HepG2 (cell line): ENCODE results near the gene TRAF3. TPM values are rescaled to one million over a fixed set of nuclear protein-coding genes. Genes with fewer than 3 reads are reported as not detected.
A peak's percentile ranks its signal among the peaks of the same experiment; 100 is the strongest.

Experiments used
- AGO2 ChIP-seq: fragments of 200-400 bp; formaldehyde crosslinking; optimal IDR thresholded peaks from 2 replicates; pipeline ENCODE3; 2017; ENCODE audit warnings: mild to moderate bottlenecking, low read depth, low read length, moderate library complexity
- FOXO4 ChIP-seq: sonication (generic); formaldehyde crosslinking; conservative IDR thresholded peaks from 2 replicates; pipeline ENCODE4 v1.8.1; 2023; ENCODE audit warnings: missing genetic modification reagents
- HMGA1 ChIP-seq: sonication (generic); formaldehyde crosslinking; conservative IDR thresholded peaks from 2 replicates; pipeline ENCODE4 v1.4.0; 2020; ENCODE audit warnings: missing genetic modification reagents
- HOXA3 ChIP-seq: sonication (generic); formaldehyde crosslinking; IDR thresholded peaks from 2 replicates; pipeline ENCODE4 v1.5.0; 2020; ENCODE audit warnings: missing genetic modification reagents
- KMT2B ChIP-seq: IDR thresholded peaks from 2 replicates; pipeline ENCODE4 v1.6.1; 2016; ENCODE audit warnings: missing genetic modification reagents, missing compliant biosample characterization
- NFKBIZ ChIP-seq: IDR thresholded peaks from 2 replicates; pipeline ENCODE4 v1.6.1; 2018; ENCODE audit warnings: missing genetic modification reagents, missing compliant biosample characterization
- ONECUT2 ChIP-seq: sonication (generic); formaldehyde crosslinking; IDR thresholded peaks from 2 replicates; pipeline ENCODE4 v1.4.0; 2020; ENCODE audit warnings: missing genetic modification reagents
- PHF5A ChIP-seq: IDR thresholded peaks from one replicate; pipeline ENCODE4 v1.6.1; 2018; ENCODE audit warnings: low read depth, missing genetic modification reagents; ENCODE audit not compliant: unreplicated experiment
- RBM22 ChIP-seq: fragments of 200-400 bp; formaldehyde crosslinking; optimal IDR thresholded peaks from 2 replicates; pipeline ENCODE3; 2017; ENCODE audit warnings: mild to moderate bottlenecking, low read length, moderate library complexity
- SRF ChIP-seq: IDR thresholded peaks from 2 replicates; pipeline ENCODE4 v1.6.1; 2011; ENCODE audit warnings: mild to moderate bottlenecking, low read depth, low read length, moderate library complexity
- ZBTB20 ChIP-seq: sonication (generic); formaldehyde crosslinking; IDR thresholded peaks from 2 replicates; pipeline ENCODE4 v1.8.1; 2023; ENCODE audit warnings: missing genetic modification reagents, low read depth, mild to moderate bottlenecking, borderline replicate concordance
- ZBTB37 ChIP-seq: sonication (generic); formaldehyde crosslinking; IDR thresholded peaks from 2 replicates; pipeline ENCODE4 v1.4.0; 2020; ENCODE audit warnings: mild to moderate bottlenecking, missing genetic modification reagents
- ZNF121 ChIP-seq: sonication (generic); formaldehyde crosslinking; IDR thresholded peaks from 2 replicates; pipeline ENCODE4 v1.5.0; 2020; ENCODE audit warnings: mild to moderate bottlenecking, missing genetic modification reagents
- ZNF224 ChIP-seq: sonication (generic); formaldehyde crosslinking; IDR thresholded peaks from 2 replicates; pipeline ENCODE4 v1.5.0; 2020; ENCODE audit warnings: mild to moderate bottlenecking, missing genetic modification reagents
- ZNF33A ChIP-seq: sonication (generic); formaldehyde crosslinking; IDR thresholded peaks from 2 replicates; pipeline ENCODE4 v1.5.1; 2020; ENCODE audit warnings: missing genetic modification reagents, mild to moderate bottlenecking, moderate library complexity, borderline replicate concordance
- ZNF484 ChIP-seq: sonication (generic); formaldehyde crosslinking; IDR thresholded peaks from 2 replicates; pipeline ENCODE4 v1.5.1; 2020; ENCODE audit warnings: mild to moderate bottlenecking, low read depth, missing genetic modification reagents, borderline replicate concordance
- ZNF547 ChIP-seq: sonication (generic); formaldehyde crosslinking; IDR thresholded peaks from 2 replicates; pipeline ENCODE4 v1.5.1; 2020; ENCODE audit warnings: mild to moderate bottlenecking, missing genetic modification reagents
- ZNF615 ChIP-seq: sonication (generic); formaldehyde crosslinking; IDR thresholded peaks from 2 replicates; pipeline ENCODE4 v1.5.0; 2020; ENCODE audit warnings: mild to moderate bottlenecking, missing genetic modification reagents, borderline replicate concordance
- ZNF768 ChIP-seq: sonication (generic); formaldehyde crosslinking; IDR thresholded peaks from 2 replicates; pipeline ENCODE4 v1.4.0; 2020; ENCODE audit warnings: missing genetic modification reagents
- ZNF841 ChIP-seq: sonication (generic); formaldehyde crosslinking; IDR thresholded peaks from 2 replicates; pipeline ENCODE4 v1.8.1; 2023; ENCODE audit warnings: missing genetic modification reagents, borderline replicate concordance
- polyA plus RNA-seq, 8 experiments: library from polyadenylated mRNA; depleted of rRNA in 3 of 8; stranded (reverse) in 7 of 8; unstranded in 1 of 8; fragments of >200 nt; fragmentation: Illumina TruSeq in 4 of 8; extraction: Trizol in 4 of 8; gene quantifications; 2 replicates each; pipeline versions ENCODE4 v1.2.1 to v1.2.3, GENCODE V29; 2011 to 2016; ENCODE audit warnings: low read depth in 4 of 8, missing spikeins in 1 of 8, mixed read lengths in 1 of 8; ENCODE audit not compliant: insufficient read depth in 1 of 8
- total RNA-seq, 5 experiments: library from RNA; depleted of rRNA; stranded (reverse); fragments of >200 nt; fragmentation: Illumina TruSeq; extraction: Trizol; gene quantifications; 2 replicates each; pipeline ENCODE4 v1.2.3, GENCODE V29; 2016; ENCODE audit warnings: low read depth in 1 of 5
- TF ChIP-seq, protein P1 (sequence below): sonication (generic); formaldehyde crosslinking; IDR thresholded peaks from 2 replicates; pipeline ENCODE4 v1.4.0; 2020; ENCODE audit warnings: missing genetic modification reagents, borderline replicate concordance
- TF ChIP-seq, protein P2 (sequence below): sonication (generic); formaldehyde crosslinking; IDR thresholded peaks from 2 replicates; pipeline ENCODE4 v1.5.1; 2020; ENCODE audit warnings: mild to moderate bottlenecking, missing genetic modification reagents, borderline replicate concordance

Gene TRAF3
- total and polyA plus RNA-seq, 2 of the 13 experiments (the other 11 are each of a cell fraction or from before 2014, with no cell fraction given): 6.9 to 12.2 TPM

- TF ChIP-seq, protein P1, sequence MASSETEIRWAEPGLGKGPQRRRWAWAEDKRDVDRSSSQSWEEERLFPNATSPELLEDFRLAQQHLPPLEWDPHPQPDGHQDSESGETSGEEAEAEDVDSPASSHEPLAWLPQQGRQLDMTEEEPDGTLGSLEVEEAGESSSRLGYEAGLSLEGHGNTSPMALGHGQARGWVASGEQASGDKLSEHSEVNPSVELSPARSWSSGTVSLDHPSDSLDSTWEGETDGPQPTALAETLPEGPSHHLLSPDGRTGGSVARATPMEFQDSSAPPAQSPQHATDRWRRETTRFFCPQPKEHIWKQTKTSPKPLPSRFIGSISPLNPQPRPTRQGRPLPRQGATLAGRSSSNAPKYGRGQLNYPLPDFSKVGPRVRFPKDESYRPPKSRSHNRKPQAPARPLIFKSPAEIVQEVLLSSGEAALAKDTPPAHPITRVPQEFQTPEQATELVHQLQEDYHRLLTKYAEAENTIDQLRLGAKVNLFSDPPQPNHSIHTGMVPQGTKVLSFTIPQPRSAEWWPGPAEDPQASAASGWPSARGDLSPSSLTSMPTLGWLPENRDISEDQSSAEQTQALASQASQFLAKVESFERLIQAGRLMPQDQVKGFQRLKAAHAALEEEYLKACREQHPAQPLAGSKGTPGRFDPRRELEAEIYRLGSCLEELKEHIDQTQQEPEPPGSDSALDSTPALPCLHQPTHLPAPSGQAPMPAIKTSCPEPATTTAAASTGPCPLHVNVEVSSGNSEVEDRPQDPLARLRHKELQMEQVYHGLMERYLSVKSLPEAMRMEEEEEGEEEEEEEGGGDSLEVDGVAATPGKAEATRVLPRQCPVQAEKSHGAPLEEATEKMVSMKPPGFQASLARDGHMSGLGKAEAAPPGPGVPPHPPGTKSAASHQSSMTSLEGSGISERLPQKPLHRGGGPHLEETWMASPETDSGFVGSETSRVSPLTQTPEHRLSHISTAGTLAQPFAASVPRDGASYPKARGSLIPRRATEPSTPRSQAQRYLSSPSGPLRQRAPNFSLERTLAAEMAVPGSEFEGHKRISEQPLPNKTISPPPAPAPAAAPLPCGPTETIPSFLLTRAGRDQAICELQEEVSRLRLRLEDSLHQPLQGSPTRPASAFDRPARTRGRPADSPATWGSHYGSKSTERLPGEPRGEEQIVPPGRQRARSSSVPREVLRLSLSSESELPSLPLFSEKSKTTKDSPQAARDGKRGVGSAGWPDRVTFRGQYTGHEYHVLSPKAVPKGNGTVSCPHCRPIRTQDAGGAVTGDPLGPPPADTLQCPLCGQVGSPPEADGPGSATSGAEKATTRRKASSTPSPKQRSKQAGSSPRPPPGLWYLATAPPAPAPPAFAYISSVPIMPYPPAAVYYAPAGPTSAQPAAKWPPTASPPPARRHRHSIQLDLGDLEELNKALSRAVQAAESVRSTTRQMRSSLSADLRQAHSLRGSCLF (CRISPR knock-in tag): peak; percentile 50; the same call in 1 of the 2 replicates
- TF ChIP-seq ZNF484 (CRISPR knock-in tag) (no peak), NFKBIZ (CRISPR knock-in tag) (0 out of 2 replicates have a peak, but pooled peaks have one; percentile 59), ZNF547 (CRISPR knock-in tag) (no peak), ZNF224 (no peak), ZNF615 (no peak), ZNF841 (CRISPR knock-in tag) (no peak), HMGA1 (CRISPR knock-in tag) (no peak), ZBTB37 (CRISPR knock-in tag) (no peak), AGO2 (no peak), KMT2B (CRISPR knock-in tag) (peak; percentile 29; the same call in 1 of the 2 replicates), PHF5A (peak; percentile 72), ONECUT2 (CRISPR knock-in tag) (no peak), ZNF33A (CRISPR knock-in tag) (no peak), ZNF121 (no peak), SRF (no peak), FOXO4 (CRISPR knock-in tag) (no peak), RBM22 (no peak), ZNF768 (no peak), HOXA3 (peak; percentile 76; the same call in 1 of the 2 replicates), ZBTB20 (CRISPR knock-in tag) (peak; percentile 36; the same call in 1 of the 2 replicates)
- TF ChIP-seq, protein P2, sequence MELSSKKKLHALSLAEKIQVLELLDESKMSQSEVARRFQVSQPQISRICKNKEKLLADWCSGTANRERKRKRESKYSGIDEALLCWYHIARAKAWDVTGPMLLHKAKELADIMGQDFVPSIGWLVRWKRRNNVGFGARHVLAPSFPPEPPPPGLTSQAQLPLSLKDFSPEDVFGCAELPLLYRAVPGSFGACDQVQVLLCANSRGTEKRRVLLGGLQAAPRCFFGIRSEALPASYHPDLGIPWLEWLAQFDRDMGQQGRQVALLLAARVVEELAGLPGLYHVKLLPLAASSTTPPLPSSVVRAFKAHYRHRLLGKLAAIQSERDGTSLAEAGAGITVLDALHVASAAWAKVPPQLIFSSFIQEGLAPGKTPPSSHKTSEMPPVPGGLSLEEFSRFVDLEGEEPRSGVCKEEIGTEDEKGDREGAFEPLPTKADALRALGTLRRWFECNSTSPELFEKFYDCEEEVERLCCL (CRISPR knock-in tag): no peak
Observed at GRCh38 chr14:102873546-102874061, 96.4 kb downstream of the TRAF3 start (continued).
